Loucy (cell line): ENCODE results near the gene CD1D.

Source experiments
- H2AFZ ChIP-seq: fragments of 200-600 bp; sonication (generic); 2 replicates; pipeline ENCODE4 v1.6.0; 2016; ENCODE audit warnings: antibody characterized with exemption, mild to moderate bottlenecking, low read length, moderate library complexity
- H3F3A ChIP-seq: fragments of 200-600 bp; 2 replicates; pipeline ENCODE4 v1.6.0; 2016; ENCODE audit warnings: antibody characterized with exemption, low read depth, mild to moderate bottlenecking
- H3K27me3 ChIP-seq: fragments of 200-600 bp; sonication (generic); 2 replicates; pipeline ENCODE4 v1.6.1; 2014; ENCODE audit warnings: low read length, mild to moderate bottlenecking; ENCODE audit not compliant: insufficient read depth, poor library complexity, severe bottlenecking
- H3K36me3 ChIP-seq: fragments of 200-600 bp; sonication (generic); 2 replicates; pipeline ENCODE4 v1.6.1; 2016; ENCODE audit warnings: low read length; ENCODE audit not compliant: insufficient read depth
- H3K4me1 ChIP-seq: fragments of 200-600 bp; sonication (generic); 2 replicates; pipeline ENCODE4 v1.5.1; 2014; ENCODE audit warnings: low read length, mild to moderate bottlenecking; ENCODE audit not compliant: insufficient read depth, poor library complexity, severe bottlenecking
- H3K4me2 ChIP-seq: fragments of 200-600 bp; sonication (generic); 2 replicates; pipeline ENCODE4 v1.6.0; 2014; ENCODE audit warnings: antibody characterized with exemption, low read length, low read depth, mild to moderate bottlenecking; ENCODE audit not compliant: poor library complexity, severe bottlenecking
- H3K4me3 ChIP-seq: fragments of 200-600 bp; sonication (generic); 2 replicates; pipeline ENCODE4 v1.5.1; 2014; ENCODE audit warnings: low read length, mild to moderate bottlenecking, mixed read lengths; ENCODE audit not compliant: poor library complexity, severe bottlenecking
- H3K79me2 ChIP-seq: fragments of 200-600 bp; sonication (generic); 2 replicates; pipeline ENCODE4 v1.6.1; 2014; ENCODE audit warnings: low read length; ENCODE audit not compliant: insufficient read depth
- H3K9ac ChIP-seq: fragments of 200-600 bp; sonication (generic); 2 replicates; pipeline ENCODE4 v1.6.0; 2014; ENCODE audit warnings: mild to moderate bottlenecking, low read depth, low read length, moderate library complexity; ENCODE audit not compliant: poor library complexity, severe bottlenecking
- H3K9me2 ChIP-seq: fragments of 200-600 bp; sonication (generic); replicated peaks from 2 replicates; pipeline ENCODE4 v1.6.1; 2016; ENCODE audit warnings: low read depth, low read length, mixed read lengths
- H3K9me3 ChIP-seq: fragments of 200-600 bp; sonication (generic); 2 replicates; pipeline ENCODE4 v1.6.1; 2014; ENCODE audit warnings: mild to moderate bottlenecking, antibody characterized with exemption, low read length, low read depth; ENCODE audit not compliant: insufficient read depth
- H4K20me1 ChIP-seq: fragments of 200-600 bp; sonication (generic); 2 replicates; pipeline ENCODE4 v1.6.0; 2014; ENCODE audit warnings: antibody characterized with exemption, low read length, mild to moderate bottlenecking; ENCODE audit not compliant: insufficient read depth, poor library complexity, severe bottlenecking
- EZH2phosphoT487 ChIP-seq: fragments of 200-600 bp; IDR thresholded peaks from 2 replicates; pipeline ENCODE4 v1.6.1; 2018; ENCODE audit warnings: antibody characterized with exemption, mild to moderate bottlenecking, moderate library complexity, borderline replicate concordance
- TF ChIP-seq, protein P1 (sequence below): fragments of 200-600 bp; sonication (generic); conservative IDR thresholded peaks from 2 replicates; pipeline ENCODE4 v1.5.1; 2014; ENCODE audit warnings: mild to moderate bottlenecking, antibody characterized with exemption, low read length

CD1D gene

DNA sequence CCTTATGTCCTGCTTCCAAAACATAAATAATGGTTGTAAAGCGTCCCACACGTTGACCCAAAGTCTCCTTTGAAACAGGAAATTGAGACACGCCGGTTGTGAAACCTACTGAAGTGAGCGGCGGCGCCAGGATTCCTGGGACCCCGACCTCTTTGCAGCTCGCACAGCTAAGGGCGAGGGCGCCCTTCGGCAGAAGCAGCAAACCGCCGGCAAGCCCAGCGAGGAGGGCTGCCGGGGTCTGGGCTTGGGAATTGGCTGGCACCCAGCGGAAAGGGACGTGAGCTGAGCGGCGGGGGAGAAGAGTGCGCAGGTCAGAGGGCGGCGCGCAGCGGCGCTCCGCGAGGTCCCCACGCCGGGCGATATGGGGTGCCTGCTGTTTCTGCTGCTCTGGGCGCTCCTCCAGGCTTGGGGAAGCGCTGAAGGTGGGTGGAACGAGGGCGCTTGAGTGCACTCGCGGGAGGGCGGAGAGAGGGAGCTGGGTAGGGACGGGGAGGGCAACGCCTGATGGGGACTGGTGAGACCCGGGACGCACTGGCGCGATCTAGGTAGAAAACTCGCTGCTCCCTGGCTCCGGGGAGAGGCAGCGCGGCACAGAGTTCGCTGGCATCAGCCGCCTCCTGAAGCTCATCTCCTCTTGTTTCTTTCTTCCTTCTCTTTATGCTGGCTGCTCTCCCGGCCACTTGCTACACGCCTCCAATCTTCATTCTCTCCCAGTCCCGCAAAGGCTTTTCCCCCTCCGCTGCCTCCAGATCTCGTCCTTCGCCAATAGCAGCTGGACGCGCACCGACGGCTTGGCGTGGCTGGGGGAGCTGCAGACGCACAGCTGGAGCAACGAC, at the start of gene CD1D:
CD1D (plus strand) TSS at position 155 of the 836 bp plus-strand sequence; CDS start at position 362, 207 bp downstream.
- peak within 1 kb of the TSS; percentile 70 for H3K4me3 ChIP-seq
- peak within 1 kb of the TSS; percentile 86 for H3K4me2 ChIP-seq
- no peak for TF ChIP-seq EZH2phosphoT487
- TF ChIP-seq, protein P1, sequence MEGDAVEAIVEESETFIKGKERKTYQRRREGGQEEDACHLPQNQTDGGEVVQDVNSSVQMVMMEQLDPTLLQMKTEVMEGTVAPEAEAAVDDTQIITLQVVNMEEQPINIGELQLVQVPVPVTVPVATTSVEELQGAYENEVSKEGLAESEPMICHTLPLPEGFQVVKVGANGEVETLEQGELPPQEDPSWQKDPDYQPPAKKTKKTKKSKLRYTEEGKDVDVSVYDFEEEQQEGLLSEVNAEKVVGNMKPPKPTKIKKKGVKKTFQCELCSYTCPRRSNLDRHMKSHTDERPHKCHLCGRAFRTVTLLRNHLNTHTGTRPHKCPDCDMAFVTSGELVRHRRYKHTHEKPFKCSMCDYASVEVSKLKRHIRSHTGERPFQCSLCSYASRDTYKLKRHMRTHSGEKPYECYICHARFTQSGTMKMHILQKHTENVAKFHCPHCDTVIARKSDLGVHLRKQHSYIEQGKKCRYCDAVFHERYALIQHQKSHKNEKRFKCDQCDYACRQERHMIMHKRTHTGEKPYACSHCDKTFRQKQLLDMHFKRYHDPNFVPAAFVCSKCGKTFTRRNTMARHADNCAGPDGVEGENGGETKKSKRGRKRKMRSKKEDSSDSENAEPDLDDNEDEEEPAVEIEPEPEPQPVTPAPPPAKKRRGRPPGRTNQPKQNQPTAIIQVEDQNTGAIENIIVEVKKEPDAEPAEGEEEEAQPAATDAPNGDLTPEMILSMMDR, result no peak
- peaks cover 10% of the 10 kb centered on the region for H3K4me1 ChIP-seq
- no peaks in the 10 kb centered on the region for H4K20me1 ChIP-seq
- no peaks in the 10 kb centered on the region for H3K9me3 ChIP-seq
- peaks cover 63% of the 10 kb centered on the region for H3K27me3 ChIP-seq
- H3K36me3 ChIP-seq, result no peaks in the 10 kb centered on the region
- H3F3A ChIP-seq, result no peaks in the 10 kb centered on the region
- H3K9ac ChIP-seq, result no peak within 1 kb of the TSS
- H2AFZ ChIP-seq, result peak within 1 kb of the TSS; percentile 89
- no peaks in the 10 kb centered on the region for H3K9me2 ChIP-seq
- H3K79me2 ChIP-seq, result no peaks in the 10 kb centered on the region

DNA sequence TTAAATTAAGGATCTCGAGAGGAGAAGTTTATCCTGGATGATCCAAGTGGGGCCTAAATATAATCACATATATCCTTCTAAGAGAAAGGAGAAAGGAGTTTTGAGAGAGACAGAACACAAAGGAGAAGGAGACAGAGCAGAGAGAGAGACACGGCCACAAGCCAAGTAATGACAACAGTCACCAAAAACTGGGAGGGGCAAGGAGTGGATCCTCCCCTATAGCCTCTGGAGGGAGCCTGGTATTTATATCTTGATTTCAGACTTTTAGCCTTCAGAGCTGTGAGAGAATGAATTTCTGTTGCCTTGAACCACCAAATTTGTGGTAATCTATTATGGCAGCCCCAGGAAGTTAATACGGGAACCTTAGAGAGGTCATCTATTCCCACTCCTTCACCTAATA, 49.5 kb upstream of the CD1D start:
- H3K9me2 ChIP-seq, result no peaks in the 10 kb centered on the region
- H2AFZ ChIP-seq, result no peak overlapping the region
- H3K4me2 ChIP-seq, result no peak overlapping the region
- no peaks in the 10 kb centered on the region for H3K9me3 ChIP-seq
- H3K9ac ChIP-seq, result no peak overlapping the region
- H3K79me2 ChIP-seq, result no peaks in the 10 kb centered on the region
- H3K27me3 ChIP-seq, result no peaks in the 10 kb centered on the region
- H3K36me3 ChIP-seq, result no peaks in the 10 kb centered on the region
- H3K4me1 ChIP-seq, result peaks cover 1% of the 10 kb centered on the region
- TF ChIP-seq, protein P1, result no peak
- TF ChIP-seq EZH2phosphoT487, result no peak
- H3F3A ChIP-seq, result no peaks in the 10 kb centered on the region
- no peak overlapping the region for H3K4me3 ChIP-seq
- no peaks in the 10 kb centered on the region for H4K20me1 ChIP-seq

DNA sequence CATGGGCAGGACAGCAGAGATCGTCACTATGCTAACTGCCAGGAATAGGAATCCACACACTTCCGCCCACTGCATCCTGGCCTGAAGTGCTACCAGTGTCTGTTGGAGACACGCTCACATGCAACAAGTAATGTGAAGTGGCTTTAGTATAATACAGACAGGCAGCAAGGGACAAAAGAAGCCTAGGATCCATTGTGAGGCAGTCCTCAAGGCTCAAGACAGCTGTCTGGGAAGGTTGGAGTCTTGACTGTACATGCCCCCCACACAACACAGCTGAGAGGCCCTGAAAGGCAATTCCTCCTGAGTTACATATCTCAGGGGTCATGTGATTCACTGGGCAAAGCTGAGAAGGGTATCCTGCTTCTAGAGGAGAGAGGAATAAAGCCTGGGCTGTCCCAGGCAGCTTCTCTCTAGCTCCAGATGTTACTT, 39.9 kb upstream of the CD1D start:
- no peaks in the 10 kb centered on the region for H3K36me3 ChIP-seq

More for the DNA sequence above, 39.9 kb upstream of the CD1D start:
- TF ChIP-seq, protein P1, result no peak
- TF ChIP-seq EZH2phosphoT487, result no peak
- H3K4me2 ChIP-seq, result no peak overlapping the region
- H3K4me1 ChIP-seq, result no peaks in the 10 kb centered on the region
- no peaks in the 10 kb centered on the region for H4K20me1 ChIP-seq
- no peak overlapping the region for H2AFZ ChIP-seq
- H3K27me3 ChIP-seq, result no peaks in the 10 kb centered on the region
- H3K9me2 ChIP-seq, result no peaks in the 10 kb centered on the region
- no peaks in the 10 kb centered on the region for H3K9me3 ChIP-seq
- no peaks in the 10 kb centered on the region for H3K79me2 ChIP-seq
- no peaks in the 10 kb centered on the region for H3F3A ChIP-seq
- H3K4me3 ChIP-seq, result no peak overlapping the region
- no peak overlapping the region for H3K9ac ChIP-seq
